Stimulated activated naive CD8-positive, alpha-beta T cell treated with anti-CD3 and anti-CD28 coated beads, Interleukin-15, amount 100 ng/mL, for 72 hours (primary cell): ENCODE data around the gene SAMMSON.
A peak's percentile ranks its signal among the peaks of the same experiment; 100 is the strongest.

ENCODE experiments used
- ATAC-seq: fragments of 150-1000 bp; cut with Tn5 transposase; 2 replicates; pipeline ENCODE4 v1.10.0; 2021; ENCODE audit warnings: mild to moderate bottlenecking, moderate library complexity
- DNase-seq, 2 donors: peaks; one replicate each; pipeline ENCODE4 v3.0.0; 2021 to 2022
- H3K27ac Mint-ChIP-seq, 2 donors: one replicate each; pipeline ENCODE4 v1.8.0; 2022; ENCODE audit warnings: mild to moderate bottlenecking in 2 of 2, mixed read lengths in 2 of 2, moderate library complexity in 2 of 2
- H3K27me3 Mint-ChIP-seq: one replicate; pipeline ENCODE4 v1.8.0; 2022; ENCODE audit warnings: mixed read lengths
- H3K4me1 Mint-ChIP-seq: one replicate; pipeline ENCODE4 v1.8.0; 2022; ENCODE audit warnings: mild to moderate bottlenecking, mixed read lengths
- H3K4me3 Mint-ChIP-seq, 2 donors: one replicate each; pipeline ENCODE4 v1.8.0; 2022; ENCODE audit warnings: mild to moderate bottlenecking in 2 of 2, mixed read lengths in 2 of 2, moderate library complexity in 1 of 2
- H3K9me3 Mint-ChIP-seq, 2 donors: one replicate each; pipeline ENCODE4 v1.8.0; 2022; ENCODE audit warnings: mixed read lengths in 2 of 2

The SAMMSON gene

DNA sequence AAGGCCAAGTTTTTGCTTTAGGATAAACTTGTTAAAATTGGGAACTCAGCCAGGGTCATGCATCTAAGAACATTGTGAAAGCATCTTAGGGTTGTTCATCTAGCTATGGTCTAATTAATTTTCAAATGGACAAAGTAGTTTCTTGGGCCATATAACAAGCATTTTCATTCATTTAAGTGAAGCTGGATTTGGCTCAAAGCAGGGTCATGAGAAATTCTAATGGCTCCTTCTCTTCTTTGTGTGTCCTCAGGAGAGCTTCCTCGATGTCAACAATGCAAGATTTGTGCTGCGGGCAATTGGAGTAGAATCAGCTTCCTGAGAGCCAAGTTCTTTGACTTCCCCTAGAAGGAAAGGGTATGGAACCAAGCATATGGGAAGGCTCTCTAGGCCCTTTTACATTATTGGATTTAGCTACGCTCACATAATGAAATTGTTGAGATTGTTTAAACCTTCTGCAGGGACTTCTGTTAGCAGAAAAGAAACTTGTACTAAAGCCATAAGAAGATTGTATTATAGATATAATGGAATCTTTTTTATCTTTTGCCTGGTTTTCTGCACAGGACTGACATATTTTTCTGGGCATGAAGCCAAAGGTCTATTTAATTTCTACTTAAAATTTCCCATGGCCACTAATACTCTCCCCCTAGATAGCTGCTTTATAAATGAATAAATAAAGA is 1.8 kb upstream of the SAMMSON start:
- H3K9me3 Mint-ChIP-seq, result peaks cover 0 to 7% of the 10 kb centered on the region in 2 donors
- ATAC-seq (no peak), DNase-seq (no peak)
- H3K27ac Mint-ChIP-seq, result no peak overlapping the region
- H3K4me3 Mint-ChIP-seq, result no peak overlapping the region
- peaks cover 6% of the 10 kb centered on the region for H3K27me3 Mint-ChIP-seq
- no peaks in the 10 kb centered on the region for H3K4me1 Mint-ChIP-seq

DNA sequence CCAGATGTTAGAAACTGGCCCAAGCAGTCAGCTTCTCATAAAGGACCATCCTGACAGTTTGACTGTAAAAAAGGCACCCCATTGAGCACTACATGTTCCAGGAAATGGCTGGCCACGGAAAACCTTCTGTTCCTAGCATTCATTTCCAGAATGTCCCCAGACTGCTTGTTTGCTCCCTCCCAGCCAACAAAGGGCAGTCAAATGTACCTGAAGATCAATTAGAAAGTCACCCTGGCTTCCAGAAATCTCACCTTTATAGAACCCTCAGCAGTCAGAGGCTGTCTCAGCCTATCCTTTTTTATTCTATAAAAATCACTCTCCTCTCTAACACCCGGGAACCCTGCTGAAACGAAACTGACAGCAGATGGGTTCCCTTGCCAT is 784 bp upstream of the SAMMSON start:
- peak overlapping the region in 1 of 2 donors; percentile 55 for H3K27ac Mint-ChIP-seq
- no peak overlapping the region for H3K4me3 Mint-ChIP-seq
- DNase-seq, result no peak
- peaks cover 0 to 7% of the 10 kb centered on the region in 2 donors for H3K9me3 Mint-ChIP-seq
- ATAC-seq, result no peak
- H3K27me3 Mint-ChIP-seq, result peaks cover 6% of the 10 kb centered on the region
- no peaks in the 10 kb centered on the region for H3K4me1 Mint-ChIP-seq

- DNase-seq (no peak), ATAC-seq (no peak)
- Mint-ChIP-seq H3K27ac (no peak overlapping the region), H3K4me1 (no peaks in the 10 kb centered on the region), H3K9me3 (peaks cover 0 to 7% of the 10 kb centered on the region in 2 donors), H3K27me3 (peaks cover 6% of the 10 kb centered on the region), H3K4me3 (no peak overlapping the region)
Observed at GRCh38 chr3:70000028-70000410, 486 bp downstream of the SAMMSON start.

GRCh38 chr3:70000563-70001081 is 1.1 kb downstream of the SAMMSON start:
- no peak for ATAC-seq
- no peak overlapping the region for H3K4me3 Mint-ChIP-seq

DNA sequence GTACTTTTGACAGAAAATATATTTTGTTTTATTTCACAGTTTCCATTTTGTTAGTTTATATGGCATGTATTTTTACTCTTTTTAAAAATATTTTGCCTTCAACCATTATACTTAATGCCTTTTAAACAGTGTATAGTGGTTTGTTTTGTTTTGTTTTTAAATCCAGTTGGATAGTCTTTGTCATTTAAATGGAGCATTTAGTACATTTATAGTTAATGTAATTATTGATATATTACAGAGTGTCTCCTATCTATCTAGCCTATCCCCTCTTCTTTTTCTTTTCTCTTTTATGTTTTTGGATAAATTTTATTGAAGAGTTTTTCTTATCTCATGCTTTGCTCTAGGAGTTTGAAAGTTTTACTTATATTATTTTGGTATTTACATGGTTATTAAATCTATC is 3.6 kb downstream of the SAMMSON start:
- H3K9me3 Mint-ChIP-seq, result peaks cover 0 to 7% of the 10 kb centered on the region in 2 donors
- ATAC-seq (no peak), DNase-seq (no peak)
- H3K27ac Mint-ChIP-seq, result no peak overlapping the region
- no peak overlapping the region for H3K4me3 Mint-ChIP-seq
- H3K27me3 Mint-ChIP-seq, result peaks cover 6% of the 10 kb centered on the region
- no peaks in the 10 kb centered on the region for H3K4me1 Mint-ChIP-seq

More at GRCh38 chr3:70000563-70001081, 1.1 kb downstream of the SAMMSON start:
- H3K4me1 Mint-ChIP-seq, result no peaks in the 10 kb centered on the region
- H3K27me3 Mint-ChIP-seq, result peaks cover 6% of the 10 kb centered on the region
- no peak for DNase-seq
- peaks cover 0 to 7% of the 10 kb centered on the region in 2 donors for H3K9me3 Mint-ChIP-seq
- H3K27ac Mint-ChIP-seq, result no peak overlapping the region

DNA sequence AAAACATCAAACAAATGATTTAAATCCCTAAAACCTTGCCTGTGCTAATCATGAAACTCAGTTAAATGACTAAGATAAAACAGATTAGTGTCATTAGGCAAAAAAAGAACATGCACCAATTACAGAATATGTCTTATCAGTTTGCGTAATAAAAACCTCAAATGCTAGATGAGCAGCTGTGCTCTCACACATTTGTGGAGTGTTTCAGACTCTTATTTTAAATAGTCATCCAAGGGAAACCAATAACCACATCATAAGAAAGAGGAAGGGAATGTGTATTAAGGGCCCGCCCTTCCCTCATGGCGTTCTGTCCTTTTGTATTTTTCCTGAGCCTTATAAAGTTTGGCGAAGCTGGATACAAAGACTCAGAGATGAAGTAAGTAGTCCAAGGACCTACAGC is 6.6 kb downstream of the SAMMSON start:
- no peaks in the 10 kb centered on the region for H3K4me1 Mint-ChIP-seq
- DNase-seq (no peak), ATAC-seq (no peak)
- H3K27ac Mint-ChIP-seq, result no peak overlapping the region
- no peak overlapping the region for H3K4me3 Mint-ChIP-seq
- peaks cover 6% of the 10 kb centered on the region for H3K27me3 Mint-ChIP-seq
- H3K9me3 Mint-ChIP-seq, result peaks cover 0 to 14% of the 10 kb centered on the region in 2 donors

- Mint-ChIP-seq H3K4me3 (no peak overlapping the region), H3K27ac (no peak overlapping the region), H3K27me3 (peaks cover 6% of the 10 kb centered on the region), H3K9me3 (peaks cover 0 to 7% of the 10 kb centered on the region in 2 donors), H3K4me1 (no peaks in the 10 kb centered on the region)
- no peak for ATAC-seq
- DNase-seq, result no peak
Observed at GRCh38 chr3:70010346-70010745, 10.8 kb downstream of the SAMMSON start.

DNA sequence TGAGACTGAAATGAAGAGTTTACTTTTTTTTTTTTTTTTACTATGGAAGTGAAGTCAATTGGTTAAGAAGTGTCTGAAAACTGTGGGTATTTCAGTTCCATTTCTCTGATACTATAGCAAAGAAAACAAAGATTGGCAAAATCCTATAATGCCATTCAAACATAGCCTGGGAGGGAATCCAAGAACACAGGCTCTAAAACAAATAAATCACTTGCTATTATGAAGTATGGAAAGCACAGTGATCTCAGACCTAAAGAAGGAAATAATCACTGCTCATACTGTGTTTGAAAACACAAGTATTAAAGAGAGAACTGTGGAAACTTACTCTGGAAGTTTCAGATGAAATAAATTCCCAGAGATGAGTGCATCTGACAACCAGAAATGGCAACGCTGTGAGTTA is 12.0 kb downstream of the SAMMSON start:
- no peaks in the 10 kb centered on the region for H3K4me1 Mint-ChIP-seq
- peaks cover 6% of the 10 kb centered on the region for H3K27me3 Mint-ChIP-seq
- DNase-seq (no peak), ATAC-seq (no peak)
- peaks cover 0 to 7% of the 10 kb centered on the region in 2 donors for H3K9me3 Mint-ChIP-seq
- no peak overlapping the region for H3K4me3 Mint-ChIP-seq
- no peak overlapping the region for H3K27ac Mint-ChIP-seq

GRCh38 chr3:70020906-70021660 is 21.6 kb downstream of the SAMMSON start:
- ATAC-seq, result no peak

DNA sequence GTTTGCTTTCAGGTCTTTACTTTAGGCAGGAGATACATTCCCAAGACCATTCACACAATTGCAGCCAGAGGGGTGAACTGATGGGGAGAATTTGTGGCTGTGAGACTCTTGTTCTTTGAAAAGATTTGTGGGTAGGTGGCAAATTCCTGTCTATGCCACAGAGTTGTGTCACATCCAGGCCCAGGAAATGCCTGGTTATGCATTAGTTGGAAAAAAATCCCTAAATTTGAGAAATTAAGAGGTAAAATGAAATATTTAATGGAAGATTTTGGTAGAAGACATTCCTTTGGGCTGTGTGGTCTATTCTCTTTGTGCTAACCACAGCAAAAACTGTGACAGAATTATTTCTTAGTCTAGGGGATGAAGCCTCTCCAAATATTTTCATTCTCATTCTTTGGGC is 28.8 kb downstream of the SAMMSON start:
- H3K9me3 Mint-ChIP-seq, result peaks cover 0 to 7% of the 10 kb centered on the region in 2 donors

More at GRCh38 chr3:70020906-70021660, 21.6 kb downstream of the SAMMSON start:
- Mint-ChIP-seq H3K4me3 (no peak overlapping the region), H3K4me1 (no peaks in the 10 kb centered on the region), H3K27ac (no peak overlapping the region), H3K27me3 (no peaks in the 10 kb centered on the region), H3K9me3 (peaks cover 0 to 7% of the 10 kb centered on the region in 2 donors)
- DNase-seq, result no peak

GRCh38 chr3:70038693-70039092 is 39.2 kb downstream of the SAMMSON start:
- Mint-ChIP-seq H3K27me3 (peaks cover 22% of the 10 kb centered on the region), H3K4me3 (no peak overlapping the region), H3K9me3 (peaks cover 0 to 16% of the 10 kb centered on the region in 2 donors), H3K4me1 (no peaks in the 10 kb centered on the region), H3K27ac (no peak overlapping the region)
- DNase-seq (no peak), ATAC-seq (no peak)

More for the DNA sequence above, 28.8 kb downstream of the SAMMSON start:
- DNase-seq, result no peak
- no peak overlapping the region for H3K4me3 Mint-ChIP-seq
- H3K4me1 Mint-ChIP-seq, result no peaks in the 10 kb centered on the region
- H3K27me3 Mint-ChIP-seq, result no peaks in the 10 kb centered on the region
- H3K27ac Mint-ChIP-seq, result no peak overlapping the region
- no peak for ATAC-seq

GRCh38 chr3:70040386-70040785 is 40.9 kb downstream of the SAMMSON start:
- Mint-ChIP-seq H3K27ac (no peak overlapping the region), H3K4me1 (no peaks in the 10 kb centered on the region), H3K27me3 (peaks cover 22% of the 10 kb centered on the region), H3K9me3 (peaks cover 0 to 16% of the 10 kb centered on the region in 2 donors), H3K4me3 (no peak overlapping the region)
- DNase-seq (no peak), ATAC-seq (no peak)

DNA sequence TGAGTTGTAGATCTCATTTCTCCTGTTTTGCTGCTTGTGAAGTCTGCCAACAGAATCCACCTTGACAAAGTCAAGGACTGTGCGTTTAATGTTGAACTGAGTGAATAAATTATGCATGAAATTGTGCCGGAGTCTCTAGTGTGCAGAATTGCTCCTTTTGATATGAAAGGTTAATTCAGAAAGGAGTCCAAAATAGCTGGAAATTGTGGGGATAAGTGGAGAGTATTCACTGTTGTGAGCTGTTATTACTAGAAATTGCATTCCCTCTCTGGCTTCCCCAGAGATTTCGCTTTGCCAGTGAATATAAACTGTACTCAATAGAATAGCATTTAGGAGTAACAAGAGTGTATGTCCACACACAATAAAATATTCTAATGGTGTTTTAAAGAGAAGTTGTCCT is 43.1 kb downstream of the SAMMSON start:
- Mint-ChIP-seq H3K4me3 (no peak overlapping the region), H3K9me3 (peaks cover 0 to 14% of the 10 kb centered on the region in 2 donors), H3K27ac (no peak overlapping the region), H3K4me1 (no peaks in the 10 kb centered on the region), H3K27me3 (peaks cover 22% of the 10 kb centered on the region)
- no peak for DNase-seq
- no peak for ATAC-seq

DNA sequence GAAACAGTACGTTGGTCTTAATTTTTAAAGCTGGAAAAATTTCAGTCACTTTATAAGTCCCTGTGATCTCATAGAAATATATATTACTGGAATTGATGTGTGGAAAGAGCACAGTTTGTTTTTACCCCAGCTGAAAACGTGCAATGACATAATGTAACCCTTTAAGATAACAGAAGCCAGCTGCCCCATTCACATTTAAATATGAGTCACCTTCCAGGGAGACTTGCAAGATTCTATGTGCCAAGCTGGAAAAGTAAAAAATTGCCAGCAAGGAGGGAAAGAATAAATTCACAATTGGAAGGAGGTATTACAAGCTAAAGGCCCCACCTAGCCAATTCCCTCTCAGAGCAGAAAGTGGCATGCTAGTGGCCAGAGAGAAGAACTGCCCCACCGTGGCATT is 50.2 kb downstream of the SAMMSON start:
- peaks cover 20% of the 10 kb centered on the region for H3K27me3 Mint-ChIP-seq
- H3K4me1 Mint-ChIP-seq, result peaks cover 8% of the 10 kb centered on the region
- no peak for DNase-seq
- H3K4me3 Mint-ChIP-seq, result no peak overlapping the region
- H3K27ac Mint-ChIP-seq, result no peak overlapping the region
- ATAC-seq, result no peak
- H3K9me3 Mint-ChIP-seq, result no peaks in the 10 kb centered on the region

GRCh38 chr3:70053293-70053692 is 53.8 kb downstream of the SAMMSON start:
- ATAC-seq (peak; percentile 94), DNase-seq (peak in 1 of 2 donors; percentile 10)
- H3K27me3 Mint-ChIP-seq, result peaks cover 33% of the 10 kb centered on the region
- no peak overlapping the region for H3K27ac Mint-ChIP-seq
- no peak overlapping the region for H3K4me3 Mint-ChIP-seq
- peaks cover 8% of the 10 kb centered on the region for H3K4me1 Mint-ChIP-seq
- no peaks in the 10 kb centered on the region for H3K9me3 Mint-ChIP-seq

GRCh38 chr3:70056081-70056480 is 56.5 kb downstream of the SAMMSON start:
- Mint-ChIP-seq H3K27ac (no peak overlapping the region), H3K27me3 (peaks cover 33% of the 10 kb centered on the region), H3K4me1 (peaks cover 8% of the 10 kb centered on the region), H3K9me3 (no peaks in the 10 kb centered on the region), H3K4me3 (no peak overlapping the region)
- DNase-seq (no peak), ATAC-seq (no peak)
